ENCODE data around the gene FNBP1L.
A peak's percentile ranks its signal among the peaks of the same experiment; 100 is the strongest.

The FNBP1L gene

GRCh38 chr1:93531193-93531592 lies 83.3 kb downstream of the FNBP1L start (continued):
- TF ChIP-seq, protein P1, sequence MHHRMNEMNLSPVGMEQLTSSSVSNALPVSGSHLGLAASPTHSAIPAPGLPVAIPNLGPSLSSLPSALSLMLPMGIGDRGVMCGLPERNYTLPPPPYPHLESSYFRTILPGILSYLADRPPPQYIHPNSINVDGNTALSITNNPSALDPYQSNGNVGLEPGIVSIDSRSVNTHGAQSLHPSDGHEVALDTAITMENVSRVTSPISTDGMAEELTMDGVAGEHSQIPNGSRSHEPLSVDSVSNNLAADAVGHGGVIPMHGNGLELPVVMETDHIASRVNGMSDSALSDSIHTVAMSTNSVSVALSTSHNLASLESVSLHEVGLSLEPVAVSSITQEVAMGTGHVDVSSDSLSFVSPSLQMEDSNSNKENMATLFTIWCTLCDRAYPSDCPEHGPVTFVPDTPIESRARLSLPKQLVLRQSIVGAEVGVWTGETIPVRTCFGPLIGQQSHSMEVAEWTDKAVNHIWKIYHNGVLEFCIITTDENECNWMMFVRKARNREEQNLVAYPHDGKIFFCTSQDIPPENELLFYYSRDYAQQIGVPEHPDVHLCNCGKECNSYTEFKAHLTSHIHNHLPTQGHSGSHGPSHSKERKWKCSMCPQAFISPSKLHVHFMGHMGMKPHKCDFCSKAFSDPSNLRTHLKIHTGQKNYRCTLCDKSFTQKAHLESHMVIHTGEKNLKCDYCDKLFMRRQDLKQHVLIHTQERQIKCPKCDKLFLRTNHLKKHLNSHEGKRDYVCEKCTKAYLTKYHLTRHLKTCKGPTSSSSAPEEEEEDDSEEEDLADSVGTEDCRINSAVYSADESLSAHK (tag by site-specific recombination; IDR thresholded peaks at IDR 0.05): 0 out of 2 replicates have a peak, but pooled peaks have one; percentile 30
- TF ChIP-seq FEZF1 (tag by site-specific recombination; IDR thresholded peaks at IDR 0.05) (peak; percentile 83), ZNF175 (tag by site-specific recombination; IDR thresholded peaks at IDR 0.05) (no peak), REPIN1 (tag by site-specific recombination; IDR thresholded peaks at IDR 0.05; ENCODE audit: low read depth) (no peak), ZNF426 (tag by site-specific recombination; IDR thresholded peaks at IDR 0.05) (no peak), ZSCAN30 (tag by site-specific recombination; IDR thresholded peaks at IDR 0.05) (0 out of 2 replicates have a peak, but pooled peaks have one; percentile 49), ZBTB44 (tag by site-specific recombination; IDR thresholded peaks at IDR 0.05) (peak; percentile 68; the same call in 1 of the 2 replicates), ZBTB11 (tag by site-specific recombination; conservative IDR thresholded peaks at IDR 0.05; ENCODE audit: low read depth) (no peak), ZNF529 (tag by site-specific recombination; IDR thresholded peaks at IDR 0.05; ENCODE audit: insufficient replicate concordance) (no peak), RBAK (tag by site-specific recombination; IDR thresholded peaks at IDR 0.05) (no peak), ZNF23 (tag by site-specific recombination; IDR thresholded peaks at IDR 0.05; ENCODE audit: borderline replicate concordance) (no peak), ZNF350 (tag by site-specific recombination; IDR thresholded peaks at IDR 0.05) (no peak), ZNF777 (tag by site-specific recombination; IDR thresholded peaks at IDR 0.05; ENCODE audit: borderline replicate concordance) (no peak), ZSCAN5A (tag by site-specific recombination; IDR thresholded peaks at IDR 0.05) (no peak), ZNF416 (tag by site-specific recombination; IDR thresholded peaks at IDR 0.05) (no peak), ZNF473 (tag by site-specific recombination; IDR thresholded peaks at IDR 0.05) (no peak), ZNF19 (tag by site-specific recombination; IDR thresholded peaks at IDR 0.05; ENCODE audit: low read depth) (no peak), IKZF3 (tag by site-specific recombination; IDR thresholded peaks at IDR 0.05) (peak; percentile 45; the same call in 1 of the 2 replicates), ZNF366 (tag by site-specific recombination; conservative IDR thresholded peaks at IDR 0.05) (no peak), KLF10 (tag by site-specific recombination; IDR thresholded peaks at IDR 0.05) (peak; percentile 39; the same call in 1 of the 2 replicates), ZNF510 (tag by site-specific recombination; IDR thresholded peaks at IDR 0.05; ENCODE audit: insufficient replicate concordance) (peak; percentile 36)
- TF ChIP-seq, protein P2, sequence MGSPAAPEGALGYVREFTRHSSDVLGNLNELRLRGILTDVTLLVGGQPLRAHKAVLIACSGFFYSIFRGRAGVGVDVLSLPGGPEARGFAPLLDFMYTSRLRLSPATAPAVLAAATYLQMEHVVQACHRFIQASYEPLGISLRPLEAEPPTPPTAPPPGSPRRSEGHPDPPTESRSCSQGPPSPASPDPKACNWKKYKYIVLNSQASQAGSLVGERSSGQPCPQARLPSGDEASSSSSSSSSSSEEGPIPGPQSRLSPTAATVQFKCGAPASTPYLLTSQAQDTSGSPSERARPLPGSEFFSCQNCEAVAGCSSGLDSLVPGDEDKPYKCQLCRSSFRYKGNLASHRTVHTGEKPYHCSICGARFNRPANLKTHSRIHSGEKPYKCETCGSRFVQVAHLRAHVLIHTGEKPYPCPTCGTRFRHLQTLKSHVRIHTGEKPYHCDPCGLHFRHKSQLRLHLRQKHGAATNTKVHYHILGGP (tag by site-specific recombination; IDR thresholded peaks at IDR 0.05): peak; percentile 68
- TF ChIP-seq, protein P3, sequence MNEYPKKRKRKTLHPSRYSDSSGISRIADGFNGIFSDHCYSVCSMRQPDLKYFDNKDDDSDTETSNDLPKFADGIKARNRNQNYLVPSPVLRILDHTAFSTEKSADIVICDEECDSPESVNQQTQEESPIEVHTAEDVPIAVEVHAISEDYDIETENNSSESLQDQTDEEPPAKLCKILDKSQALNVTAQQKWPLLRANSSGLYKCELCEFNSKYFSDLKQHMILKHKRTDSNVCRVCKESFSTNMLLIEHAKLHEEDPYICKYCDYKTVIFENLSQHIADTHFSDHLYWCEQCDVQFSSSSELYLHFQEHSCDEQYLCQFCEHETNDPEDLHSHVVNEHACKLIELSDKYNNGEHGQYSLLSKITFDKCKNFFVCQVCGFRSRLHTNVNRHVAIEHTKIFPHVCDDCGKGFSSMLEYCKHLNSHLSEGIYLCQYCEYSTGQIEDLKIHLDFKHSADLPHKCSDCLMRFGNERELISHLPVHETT (tag by site-specific recombination; IDR thresholded peaks at IDR 0.05): no peak
- TF ChIP-seq, protein P4, sequence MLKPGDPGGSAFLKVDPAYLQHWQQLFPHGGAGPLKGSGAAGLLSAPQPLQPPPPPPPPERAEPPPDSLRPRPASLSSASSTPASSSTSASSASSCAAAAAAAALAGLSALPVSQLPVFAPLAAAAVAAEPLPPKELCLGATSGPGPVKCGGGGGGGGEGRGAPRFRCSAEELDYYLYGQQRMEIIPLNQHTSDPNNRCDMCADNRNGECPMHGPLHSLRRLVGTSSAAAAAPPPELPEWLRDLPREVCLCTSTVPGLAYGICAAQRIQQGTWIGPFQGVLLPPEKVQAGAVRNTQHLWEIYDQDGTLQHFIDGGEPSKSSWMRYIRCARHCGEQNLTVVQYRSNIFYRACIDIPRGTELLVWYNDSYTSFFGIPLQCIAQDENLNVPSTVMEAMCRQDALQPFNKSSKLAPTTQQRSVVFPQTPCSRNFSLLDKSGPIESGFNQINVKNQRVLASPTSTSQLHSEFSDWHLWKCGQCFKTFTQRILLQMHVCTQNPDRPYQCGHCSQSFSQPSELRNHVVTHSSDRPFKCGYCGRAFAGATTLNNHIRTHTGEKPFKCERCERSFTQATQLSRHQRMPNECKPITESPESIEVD (tag by site-specific recombination; IDR thresholded peaks at IDR 0.05): peak; percentile 97
